Measurements from ENCODE around the gene ARRB1.

DNA sequence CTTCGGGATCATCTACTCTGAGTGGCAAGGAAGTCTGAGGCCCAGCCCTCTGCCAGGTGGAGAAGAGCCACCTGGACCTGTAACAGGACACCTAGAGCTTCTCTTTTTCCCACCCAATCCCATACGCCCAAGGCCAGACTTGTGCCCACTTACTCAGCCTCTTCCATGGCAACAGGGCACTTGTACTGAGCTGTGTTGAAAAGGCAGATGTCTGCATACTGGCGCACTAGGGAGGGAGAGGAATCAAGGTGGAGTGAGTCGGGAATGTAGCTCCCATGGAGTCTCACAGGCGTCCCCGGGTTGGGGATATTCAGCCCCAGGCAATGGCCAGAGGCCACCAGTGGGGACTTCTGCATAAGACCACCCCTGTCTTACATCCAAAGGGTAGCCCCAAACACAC lies 74.8 kb downstream of the ARRB1 start:
- TF ChIP-seq, protein P1, sequence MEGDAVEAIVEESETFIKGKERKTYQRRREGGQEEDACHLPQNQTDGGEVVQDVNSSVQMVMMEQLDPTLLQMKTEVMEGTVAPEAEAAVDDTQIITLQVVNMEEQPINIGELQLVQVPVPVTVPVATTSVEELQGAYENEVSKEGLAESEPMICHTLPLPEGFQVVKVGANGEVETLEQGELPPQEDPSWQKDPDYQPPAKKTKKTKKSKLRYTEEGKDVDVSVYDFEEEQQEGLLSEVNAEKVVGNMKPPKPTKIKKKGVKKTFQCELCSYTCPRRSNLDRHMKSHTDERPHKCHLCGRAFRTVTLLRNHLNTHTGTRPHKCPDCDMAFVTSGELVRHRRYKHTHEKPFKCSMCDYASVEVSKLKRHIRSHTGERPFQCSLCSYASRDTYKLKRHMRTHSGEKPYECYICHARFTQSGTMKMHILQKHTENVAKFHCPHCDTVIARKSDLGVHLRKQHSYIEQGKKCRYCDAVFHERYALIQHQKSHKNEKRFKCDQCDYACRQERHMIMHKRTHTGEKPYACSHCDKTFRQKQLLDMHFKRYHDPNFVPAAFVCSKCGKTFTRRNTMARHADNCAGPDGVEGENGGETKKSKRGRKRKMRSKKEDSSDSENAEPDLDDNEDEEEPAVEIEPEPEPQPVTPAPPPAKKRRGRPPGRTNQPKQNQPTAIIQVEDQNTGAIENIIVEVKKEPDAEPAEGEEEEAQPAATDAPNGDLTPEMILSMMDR (IDR thresholded peaks at IDR 0.05; ENCODE audit: low read depth, low read length) = no peak
- TF ChIP-seq, protein P2, sequence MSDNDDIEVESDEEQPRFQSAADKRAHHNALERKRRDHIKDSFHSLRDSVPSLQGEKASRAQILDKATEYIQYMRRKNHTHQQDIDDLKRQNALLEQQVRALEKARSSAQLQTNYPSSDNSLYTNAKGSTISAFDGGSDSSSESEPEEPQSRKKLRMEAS (IDR thresholded peaks at IDR 0.05; ENCODE audit: low read depth, low read length) = no peak
- TF ChIP-seq POLR2A (IDR thresholded peaks at IDR 0.05; ENCODE audit: extremely low read depth, insufficient read length) = no peak
